Transverse colon (tissue), 3 donors: Measurements from ENCODE around the gene LRRC61.
"Not testable (repeated sequence)": the region's sequence is repeated elsewhere in the genome, so short reads cannot be mapped to it uniquely, and the experiment has no call there.

ENCODE experiments used
- POLR2A ChIP-seq: fragments of 450-650 bp; IDR thresholded peaks from one replicate; pipeline ENCODE4 v1.6.1; 2016; ENCODE audit warnings: antibody characterized with exemption, mild to moderate bottlenecking, moderate library complexity
- TF ChIP-seq, protein P1 (sequence below), 5 experiments: fragments of 200-600 bp in 3 of 5; fragments of 450-650 bp in 2 of 5; sonication (generic) in 3 of 5; IDR thresholded peaks; 1 replicate in 2 of 5; 2 replicates in 3 of 5; pipeline ENCODE4 v1.5.1; 2016 to 2017; ENCODE audit warnings: antibody characterized with exemption in 5 of 5, inconsistent platforms in 3 of 5, mild to moderate bottlenecking in 2 of 5, moderate library complexity in 1 of 5

DNA sequence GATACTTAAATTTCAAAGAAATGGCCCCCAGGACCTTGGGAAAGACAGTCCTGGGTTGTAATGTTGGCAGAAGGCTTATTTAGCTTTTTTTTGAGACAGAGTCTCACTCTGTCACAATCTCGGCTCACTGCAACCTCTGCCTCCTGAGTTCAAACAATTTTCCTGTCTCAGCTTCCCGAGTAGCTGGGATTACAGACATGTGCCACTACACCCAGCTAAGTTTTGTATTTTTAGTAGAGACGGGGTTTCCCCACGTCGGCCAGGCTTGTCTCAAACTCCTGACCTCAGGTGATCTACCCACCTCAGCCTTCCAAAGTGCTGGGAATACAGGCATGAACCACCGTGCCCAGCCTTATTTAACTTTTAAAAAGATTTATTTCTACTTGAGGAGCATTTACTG is 62.7 kb downstream of the LRRC61 start:
- TF ChIP-seq POLR2A: not testable (repeated sequence)
- TF ChIP-seq, protein P1, sequence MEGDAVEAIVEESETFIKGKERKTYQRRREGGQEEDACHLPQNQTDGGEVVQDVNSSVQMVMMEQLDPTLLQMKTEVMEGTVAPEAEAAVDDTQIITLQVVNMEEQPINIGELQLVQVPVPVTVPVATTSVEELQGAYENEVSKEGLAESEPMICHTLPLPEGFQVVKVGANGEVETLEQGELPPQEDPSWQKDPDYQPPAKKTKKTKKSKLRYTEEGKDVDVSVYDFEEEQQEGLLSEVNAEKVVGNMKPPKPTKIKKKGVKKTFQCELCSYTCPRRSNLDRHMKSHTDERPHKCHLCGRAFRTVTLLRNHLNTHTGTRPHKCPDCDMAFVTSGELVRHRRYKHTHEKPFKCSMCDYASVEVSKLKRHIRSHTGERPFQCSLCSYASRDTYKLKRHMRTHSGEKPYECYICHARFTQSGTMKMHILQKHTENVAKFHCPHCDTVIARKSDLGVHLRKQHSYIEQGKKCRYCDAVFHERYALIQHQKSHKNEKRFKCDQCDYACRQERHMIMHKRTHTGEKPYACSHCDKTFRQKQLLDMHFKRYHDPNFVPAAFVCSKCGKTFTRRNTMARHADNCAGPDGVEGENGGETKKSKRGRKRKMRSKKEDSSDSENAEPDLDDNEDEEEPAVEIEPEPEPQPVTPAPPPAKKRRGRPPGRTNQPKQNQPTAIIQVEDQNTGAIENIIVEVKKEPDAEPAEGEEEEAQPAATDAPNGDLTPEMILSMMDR (IDR thresholded peaks at IDR 0.05): not testable (repeated sequence)
